Astrocyte (in vitro differentiated cells and primary cell): ENCODE measurements around the gene MGAT5. TPM values are rescaled to one million over a fixed set of nuclear protein-coding genes. Genes with fewer than 3 reads are reported as not detected.

Experiments used
- DNase-seq: peaks from one replicate; pipeline ENCODE4 v3.0.0-alpha.2; 2010; ENCODE audit warnings: low read depth
- FAIRE-seq: peaks from 2 replicates; lab custom pipeline; 2011; peaks lifted over from hg19 to GRCh38; lab: Jason Lieb, UNC
- H2AFZ ChIP-seq: 2 replicates; pipeline ENCODE4 v1.6.0; 2012; ENCODE audit warnings: low read depth, low read length, inconsistent platforms
- H3K27ac ChIP-seq: 2 replicates; pipeline ENCODE4 v1.5.1; 2011; ENCODE audit warnings: low read depth, low read length, inconsistent platforms
- H3K27me3 ChIP-seq: 2 replicates; pipeline ENCODE4 v1.6.0; 2011; ENCODE audit warnings: low read length, inconsistent platforms; ENCODE audit not compliant: insufficient read depth
- H3K36me3 ChIP-seq: 2 replicates; pipeline ENCODE4 v1.5.1; 2011; ENCODE audit warnings: low read length, inconsistent platforms; ENCODE audit not compliant: insufficient read depth
- H3K4me1 ChIP-seq: 2 replicates; pipeline ENCODE4 v1.5.1; 2011; ENCODE audit warnings: low read length, inconsistent platforms; ENCODE audit not compliant: insufficient read depth
- H3K4me2 ChIP-seq: 2 replicates; pipeline ENCODE4 v1.6.0; 2012; ENCODE audit warnings: low read length, inconsistent platforms
- H3K4me3 ChIP-seq: 2 replicates; pipeline ENCODE4 v1.5.1; 2011; ENCODE audit warnings: low read depth, mild to moderate bottlenecking, low read length, inconsistent platforms; ENCODE audit not compliant: insufficient read depth
- H3K79me2 ChIP-seq: 2 replicates; pipeline ENCODE4 v1.6.0; 2012; ENCODE audit warnings: mild to moderate bottlenecking, low read length, inconsistent platforms; ENCODE audit not compliant: insufficient read depth
- H3K9ac ChIP-seq: 2 replicates; pipeline ENCODE4 v1.6.0; 2012; ENCODE audit warnings: mild to moderate bottlenecking, low read length, inconsistent platforms
- H3K9me3 ChIP-seq: 2 replicates; pipeline ENCODE4 v1.5.1; 2012; ENCODE audit warnings: low read depth, mild to moderate bottlenecking, low read length, inconsistent platforms; ENCODE audit not compliant: insufficient read depth
- H4K20me1 ChIP-seq: 2 replicates; pipeline ENCODE4 v1.6.0; 2012; ENCODE audit warnings: low read length, inconsistent platforms; ENCODE audit not compliant: insufficient read depth
- H3K27ac Mint-ChIP-seq: one replicate; pipeline ENCODE4 v1.8.0; 2021; ENCODE audit warnings: mild to moderate bottlenecking, mixed read lengths; ENCODE audit not compliant: unreplicated experiment
- H3K27me3 Mint-ChIP-seq: one replicate; pipeline ENCODE4 v1.8.0; 2021; ENCODE audit warnings: low read depth, mixed read lengths; ENCODE audit not compliant: unreplicated experiment
- H3K36me3 Mint-ChIP-seq: one replicate; pipeline ENCODE4 v1.8.0; 2021; ENCODE audit warnings: low read depth, mixed read lengths; ENCODE audit not compliant: unreplicated experiment
- H3K4me1 Mint-ChIP-seq: one replicate; pipeline ENCODE4 v1.8.0; 2021; ENCODE audit warnings: low read depth, mixed read lengths; ENCODE audit not compliant: unreplicated experiment
- H3K4me3 Mint-ChIP-seq: one replicate; pipeline ENCODE4 v1.8.0; 2021; ENCODE audit warnings: mild to moderate bottlenecking, moderate library complexity, mixed read lengths; ENCODE audit not compliant: unreplicated experiment
- H3K9me3 Mint-ChIP-seq: one replicate; pipeline ENCODE4 v1.8.0; 2021; ENCODE audit warnings: mild to moderate bottlenecking, mixed read lengths; ENCODE audit not compliant: unreplicated experiment
- EZH2 ChIP-seq: IDR thresholded peaks from 2 replicates; pipeline ENCODE4 v1.6.1; 2012; ENCODE audit warnings: mild to moderate bottlenecking, low read length, inconsistent platforms; ENCODE audit not compliant: insufficient read depth
- total RNA-seq: library from RNA; stranded (reverse); gene quantifications from 2 replicates; pipeline ENCODE4 v1.2.1, GENCODE V29; 2021
- TF ChIP-seq, protein P1 (sequence below): IDR thresholded peaks from 2 replicates; pipeline ENCODE4 v1.5.1; 2011; ENCODE audit warnings: low read depth, mild to moderate bottlenecking, inconsistent platforms, low read length, moderate library complexity; ENCODE audit not compliant: insufficient read depth

Gene MGAT5
- total RNA-seq, 1 donor from 2014 or later = 80.2 TPM

DNA sequence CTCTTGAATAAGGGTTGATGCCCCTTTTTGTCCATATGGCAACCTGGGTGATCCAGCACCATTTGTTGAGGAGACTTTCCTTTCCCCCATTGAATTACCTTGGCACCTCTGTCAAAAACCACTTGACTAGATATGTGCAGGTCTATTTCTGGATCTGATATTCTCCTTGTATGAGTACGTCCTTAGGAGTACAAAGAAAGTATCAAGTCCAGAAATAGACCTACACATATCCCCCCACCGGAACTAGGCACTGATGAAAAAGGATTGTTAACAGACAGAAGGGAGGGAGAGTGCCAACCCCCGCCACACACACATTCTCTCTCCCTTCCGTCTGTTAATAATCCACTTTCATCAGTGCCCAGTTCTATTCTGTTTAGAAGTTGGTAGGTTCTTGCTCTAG lies 239.9 kb downstream of the MGAT5 start:
- no peaks in the 10 kb centered on the region for H3K9me3 Mint-ChIP-seq
- H3K4me3 Mint-ChIP-seq = no peak overlapping the region

DNA sequence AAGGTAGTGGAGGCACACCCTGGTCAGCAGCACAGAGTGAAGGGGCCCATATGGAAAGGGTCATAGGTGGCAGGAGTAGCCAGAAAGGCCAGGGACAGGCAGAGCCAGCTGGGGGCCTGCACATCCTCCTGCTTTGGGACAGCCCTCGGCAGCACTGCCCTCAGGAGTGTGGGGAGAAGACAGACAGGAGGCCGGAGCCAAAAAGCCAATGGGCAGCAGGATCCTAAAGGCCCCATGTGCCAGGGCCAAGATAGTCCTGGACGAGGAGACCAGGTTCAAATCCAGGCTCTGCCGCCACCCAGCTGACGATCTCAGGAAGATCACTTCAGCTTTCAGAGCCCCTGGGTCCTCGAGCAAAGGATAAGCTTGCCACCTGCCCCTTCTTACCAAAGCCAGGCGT lies 244.8 kb downstream of the MGAT5 start:
- TF ChIP-seq EZH2 = no peak
- TF ChIP-seq, protein P1, sequence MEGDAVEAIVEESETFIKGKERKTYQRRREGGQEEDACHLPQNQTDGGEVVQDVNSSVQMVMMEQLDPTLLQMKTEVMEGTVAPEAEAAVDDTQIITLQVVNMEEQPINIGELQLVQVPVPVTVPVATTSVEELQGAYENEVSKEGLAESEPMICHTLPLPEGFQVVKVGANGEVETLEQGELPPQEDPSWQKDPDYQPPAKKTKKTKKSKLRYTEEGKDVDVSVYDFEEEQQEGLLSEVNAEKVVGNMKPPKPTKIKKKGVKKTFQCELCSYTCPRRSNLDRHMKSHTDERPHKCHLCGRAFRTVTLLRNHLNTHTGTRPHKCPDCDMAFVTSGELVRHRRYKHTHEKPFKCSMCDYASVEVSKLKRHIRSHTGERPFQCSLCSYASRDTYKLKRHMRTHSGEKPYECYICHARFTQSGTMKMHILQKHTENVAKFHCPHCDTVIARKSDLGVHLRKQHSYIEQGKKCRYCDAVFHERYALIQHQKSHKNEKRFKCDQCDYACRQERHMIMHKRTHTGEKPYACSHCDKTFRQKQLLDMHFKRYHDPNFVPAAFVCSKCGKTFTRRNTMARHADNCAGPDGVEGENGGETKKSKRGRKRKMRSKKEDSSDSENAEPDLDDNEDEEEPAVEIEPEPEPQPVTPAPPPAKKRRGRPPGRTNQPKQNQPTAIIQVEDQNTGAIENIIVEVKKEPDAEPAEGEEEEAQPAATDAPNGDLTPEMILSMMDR = no peak
- H3K36me3 ChIP-seq = no peaks in the 10 kb centered on the region
- no peaks in the 10 kb centered on the region for H3K27me3 ChIP-seq
- H2AFZ ChIP-seq = no peak overlapping the region
- Mint-ChIP-seq H3K4me3 (no peak overlapping the region), H3K9me3 (peaks cover 3% of the 10 kb centered on the region), H3K27ac (no peak overlapping the region), H3K36me3 (no peaks in the 10 kb centered on the region), H3K27me3 (peaks cover 5% of the 10 kb centered on the region), H3K4me1 (no peaks in the 10 kb centered on the region)
- H3K27ac ChIP-seq = no peak overlapping the region
- DNase-seq (no peak), FAIRE-seq (no peak)
- no peak overlapping the region for H3K4me2 ChIP-seq
- H3K4me1 ChIP-seq = no peaks in the 10 kb centered on the region
- no peaks in the 10 kb centered on the region for H3K79me2 ChIP-seq
- H3K9me3 ChIP-seq = no peaks in the 10 kb centered on the region
- H3K4me3 ChIP-seq = no peak overlapping the region
- no peak overlapping the region for H3K9ac ChIP-seq
- H4K20me1 ChIP-seq = no peaks in the 10 kb centered on the region

More for the DNA sequence above, 239.9 kb downstream of the MGAT5 start:
- no peak for FAIRE-seq
- Histone ChIP-seq H3K79me2 (no peaks in the 10 kb centered on the region), H3K4me2 (no peak overlapping the region), H3K9me3 (no peaks in the 10 kb centered on the region), H3K4me3 (no peak overlapping the region), H3K36me3 (no peaks in the 10 kb centered on the region), H3K9ac (no peak overlapping the region), H4K20me1 (no peaks in the 10 kb centered on the region), H3K4me1 (no peaks in the 10 kb centered on the region), H2AFZ (no peak overlapping the region), H3K27ac (no peak overlapping the region), H3K27me3 (no peaks in the 10 kb centered on the region)
- DNase-seq = no peak
- Mint-ChIP-seq H3K4me1 (no peaks in the 10 kb centered on the region), H3K36me3 (peaks cover 3% of the 10 kb centered on the region), H3K27me3 (peaks cover 13% of the 10 kb centered on the region), H3K27ac (no peak overlapping the region)
- TF ChIP-seq, protein P1 = no peak
- no peak for TF ChIP-seq EZH2

GRCh38 chr2:134499307-134499926 lies 245.5 kb downstream of the MGAT5 start:
- H3K27ac Mint-ChIP-seq = no peak overlapping the region
- H3K4me3 ChIP-seq = no peak overlapping the region
- H3K36me3 ChIP-seq = no peaks in the 10 kb centered on the region
- H3K4me1 Mint-ChIP-seq = no peaks in the 10 kb centered on the region
- H3K27me3 ChIP-seq = peaks cover 2% of the 10 kb centered on the region
- H4K20me1 ChIP-seq = no peaks in the 10 kb centered on the region
- no peaks in the 10 kb centered on the region for H3K36me3 Mint-ChIP-seq
- no peaks in the 10 kb centered on the region for H3K9me3 ChIP-seq
- H3K9me3 Mint-ChIP-seq = peaks cover 3% of the 10 kb centered on the region
- peaks cover 5% of the 10 kb centered on the region for H3K27me3 Mint-ChIP-seq
- DNase-seq (no peak), FAIRE-seq (no peak)
- no peak overlapping the region for H3K27ac ChIP-seq
- H3K4me3 Mint-ChIP-seq = no peak overlapping the region
- no peak overlapping the region for H3K4me2 ChIP-seq
- H3K9ac ChIP-seq = no peak overlapping the region
- H2AFZ ChIP-seq = no peak overlapping the region
- no peaks in the 10 kb centered on the region for H3K4me1 ChIP-seq
- no peaks in the 10 kb centered on the region for H3K79me2 ChIP-seq
- no peak for TF ChIP-seq EZH2
- TF ChIP-seq, protein P1 = no peak
